IMR-90 (cell line): ENCODE data around the gene RBBP8NL. TPM values are rescaled to one million over a fixed set of nuclear protein-coding genes. Genes with fewer than 3 reads are reported as not detected.

Experiments used
- ATAC-seq: fragments of 200-7000 bp; cut with Tn5 transposase; 2 replicates; pipeline ENCODE4 v1.9.1; 2020; ENCODE audit warnings: low read depth, mild to moderate bottlenecking, moderate library complexity
- BruUV-seq: library from RNA; stranded (reverse); fragments of 400-500 nt; replicated peaks from 2 replicates; lab custom pipeline; 2021; lab: Mats Ljungman, UMichigan
- CTCF ChIA-PET: fragments of 300-600 bp; formaldehyde crosslinking; extraction: SDS; loops from one replicate; lab custom pipeline; 2021; ENCODE audit warnings: antibody characterized with exemption; lab: Yijun Ruan, JAX
- POLR2A ChIA-PET: fragments of 300-600 bp; sonication (Branson Sonifier 250); formaldehyde crosslinking; loops from one replicate; lab custom pipeline; 2022; ENCODE audit warnings: antibody characterized with exemption; ENCODE audit not compliant: unreplicated experiment; lab: Charles Lee
- DNase-seq: peaks from one replicate; pipeline ENCODE4 v3.0.0; 2013
- H2AFZ ChIP-seq: replicated peaks from 2 replicates; pipeline ENCODE3; 2013; ENCODE audit warnings: low read length, mild to moderate bottlenecking; ENCODE audit not compliant: poor library complexity
- H2AK5ac ChIP-seq: 2 replicates; pipeline ENCODE4 v1.6.1; 2013; ENCODE audit warnings: low read depth, low read length, inconsistent platforms
- H2AK9ac ChIP-seq: replicated peaks from 2 replicates; pipeline ENCODE3; 2013; ENCODE audit warnings: mild to moderate bottlenecking, low read depth, low read length, moderate library complexity; ENCODE audit not compliant: poor library complexity
- H2BK120ac ChIP-seq: 2 replicates; pipeline ENCODE4 v1.6.1; 2013; ENCODE audit warnings: low read depth, low read length, inconsistent platforms
- H2BK15ac ChIP-seq: 3 replicates; pipeline ENCODE4 v1.6.1; 2013; ENCODE audit warnings: low read depth, low read length, inconsistent platforms
- H2BK20ac ChIP-seq: 2 replicates; pipeline ENCODE4 v1.6.1; 2013; ENCODE audit warnings: low read depth, mild to moderate bottlenecking, inconsistent platforms, low read length, moderate library complexity
- H2BK5ac ChIP-seq: 2 replicates; pipeline ENCODE4 v1.6.1; 2013; ENCODE audit warnings: mild to moderate bottlenecking, low read depth, low read length, inconsistent platforms; ENCODE audit not compliant: poor library complexity, severe bottlenecking
- H3K14ac ChIP-seq: replicated peaks from 2 replicates; pipeline ENCODE4 v1.6.1; 2013; ENCODE audit warnings: low read depth, low read length, inconsistent platforms
- H3K18ac ChIP-seq: 2 replicates; pipeline ENCODE4 v1.6.1; 2013; ENCODE audit warnings: low read depth, low read length, control low read depth
- H3K23ac ChIP-seq: 2 replicates; pipeline ENCODE4 v1.6.1; 2013; ENCODE audit warnings: low read depth, low read length, inconsistent platforms
- H3K27ac ChIP-seq: 2 replicates; pipeline ENCODE4 v1.5.1; 2013; ENCODE audit warnings: mild to moderate bottlenecking, control low read depth, low read length; ENCODE audit not compliant: insufficient read depth
- H3K27me3 ChIP-seq: 2 replicates; pipeline ENCODE4 v1.6.1; 2013; ENCODE audit warnings: low read length; ENCODE audit not compliant: control insufficient read depth, insufficient read depth
- H3K36me3 ChIP-seq: 2 replicates; pipeline ENCODE4 v1.6.1; 2013; ENCODE audit warnings: low read length, mixed read lengths; ENCODE audit not compliant: control insufficient read depth, insufficient read depth
- H3K4ac ChIP-seq: 2 replicates; pipeline ENCODE4 v1.6.1; 2013; ENCODE audit warnings: low read depth, low read length, inconsistent platforms
- H3K4me1 ChIP-seq: 2 replicates; pipeline ENCODE4 v1.6.1; 2013; ENCODE audit warnings: low read length, mixed read lengths; ENCODE audit not compliant: control insufficient read depth, insufficient read depth
- H3K4me2 ChIP-seq: 2 replicates; pipeline ENCODE4 v1.6.1; 2013; ENCODE audit warnings: low read depth, mild to moderate bottlenecking, control low read depth, low read length, moderate library complexity
- H3K4me3 ChIP-seq: 2 replicates; pipeline ENCODE4 v1.5.1; 2013; ENCODE audit warnings: low read depth, mild to moderate bottlenecking, control low read depth, low read length, moderate library complexity; ENCODE audit not compliant: insufficient read depth
- H3K56ac ChIP-seq: 2 replicates; pipeline ENCODE4 v1.6.1; 2013; ENCODE audit warnings: low read length, inconsistent platforms; ENCODE audit not compliant: insufficient read depth; ENCODE audit errors: extremely low read depth
- H3K79me1 ChIP-seq, 2 experiments: 2 replicates each; pipeline ENCODE4 v1.6.1; 2013; ENCODE audit warnings: low read length in 2 of 2, inconsistent platforms in 1 of 2, low read depth in 1 of 2
- H3K9ac ChIP-seq: 2 replicates; pipeline ENCODE4 v1.6.1; 2013; ENCODE audit warnings: low read depth, low read length, control low read depth
- H3K9me1 ChIP-seq: 2 replicates; pipeline ENCODE4 v1.6.1; 2013; ENCODE audit warnings: low read length, inconsistent platforms; ENCODE audit not compliant: insufficient read depth
- H3K9me3 ChIP-seq: 2 replicates; pipeline ENCODE4 v1.6.1; 2013; ENCODE audit warnings: low read length; ENCODE audit not compliant: control insufficient read depth, insufficient read depth
- H4K20me1 ChIP-seq: 2 replicates; pipeline ENCODE4 v1.6.1; 2013; ENCODE audit warnings: low read length, inconsistent platforms; ENCODE audit not compliant: insufficient read depth
- H4K5ac ChIP-seq: 2 replicates; pipeline ENCODE4 v1.6.1; 2013; ENCODE audit warnings: mild to moderate bottlenecking, low read depth, low read length, control low read depth
- H4K8ac ChIP-seq, 2 experiments: 2 replicates each; pipeline ENCODE4 v1.6.1; 2013; ENCODE audit warnings: low read depth in 2 of 2, low read length in 2 of 2, control low read depth in 1 of 2, inconsistent platforms in 1 of 2
- H4K91ac ChIP-seq: 2 replicates; pipeline ENCODE4 v1.6.1; 2013; ENCODE audit warnings: low read depth, low read length, inconsistent platforms; ENCODE audit not compliant: insufficient read depth
- CEBPB ChIP-seq: IDR thresholded peaks from 2 replicates; pipeline ENCODE4 v1.6.1; 2012; ENCODE audit warnings: low read depth, low read length, improper control_type of control experiment
- MAFK ChIP-seq: IDR thresholded peaks from 2 replicates; pipeline ENCODE4 v1.6.1; 2012; ENCODE audit warnings: low read depth, low read length, improper control_type of control experiment
- RFX5 ChIP-seq: IDR thresholded peaks from 2 replicates; pipeline ENCODE4 v1.8.0; 2012; ENCODE audit warnings: low read depth, mild to moderate bottlenecking, low read length, moderate library complexity
- USF2 ChIP-seq: fragments of 150-350 bp; IDR thresholded peaks from 2 replicates; pipeline ENCODE4 v1.6.1; 2017; ENCODE audit warnings: mild to moderate bottlenecking, antibody characterized with exemption, low read length, low read depth
- WGBS, 2 experiments: methylation state at CpG; one replicate each; pipeline versions ENCODE4 v1.1.5 to v1.1.7; 2013; ENCODE audit warnings: missing lambda C conversion rate in 2 of 2; ENCODE audit not compliant: insufficient read length in 1 of 2; ENCODE audit errors: extremely low coverage in 2 of 2; 5-methylcytosine and 5-hydroxymethylcytosine counted together
- dilution Hi-C: fragments of 300-500 bp; cut with HindIII; formaldehyde crosslinking; loops from one replicate; pipeline ENCODE4 v1.14.3; 2018; ENCODE audit warnings: low sequenced_read_pairs; ENCODE audit not compliant: unreplicated experiment
- in situ Hi-C: fragments of 300-500 bp; cut with MboI; formaldehyde crosslinking; loops from 3 replicates; pipeline ENCODE4 v1.14.3; 2019; ENCODE audit warnings: low sequenced_read_pairs, inconsistent platforms, mixed read lengths
- intact Hi-C: fragments of 100-400 bp; cut with micrococcal nuclease; formaldehyde crosslinking; loops from 2 replicates; pipeline ENCODE4 v1.10.0; 2022
- polyA plus RNA-seq, 3 experiments: library from polyadenylated mRNA; depleted of rRNA; stranded (reverse); fragments of >200 nt; gene quantifications; 2 replicates each; pipeline ENCODE4 v1.2.3, GENCODE V29; 2012; ENCODE audit warnings: low replicate concordance in 1 of 3
- total RNA-seq: library from RNA; depleted of rRNA; stranded (reverse); fragments of >200 nt; gene quantifications from 2 replicates; pipeline ENCODE4 v1.2.3, GENCODE V29; 2012

The RBBP8NL gene
- total and polyA plus RNA-seq, 2 of the 4 experiments (the other 2 are of a cell fraction) = not detected

DNA sequence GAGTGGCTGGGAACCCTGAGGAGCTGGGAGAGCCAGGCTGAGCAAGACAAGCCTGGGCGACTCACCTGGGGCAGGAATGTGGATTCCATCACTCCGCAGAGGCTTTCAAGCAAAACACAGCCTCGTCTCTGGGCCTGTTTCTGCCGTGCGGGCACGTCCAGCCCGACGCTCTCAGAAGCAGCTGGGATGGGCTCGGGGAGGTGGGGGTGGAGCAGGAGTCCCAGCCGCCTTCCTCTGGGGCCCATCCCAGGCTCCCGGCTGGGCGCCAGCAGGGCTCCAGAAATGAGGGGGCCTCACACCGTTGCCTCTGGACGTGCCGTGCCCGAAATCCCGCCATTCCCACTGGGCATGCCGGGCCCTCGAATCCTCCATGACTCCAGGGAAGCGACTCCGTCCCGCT lies 49.1 kb downstream of the RBBP8NL start:
- BruUV-seq = no TSS peak
- peak overlapping the region; percentile 78 for H2AFZ ChIP-seq
- dilution Hi-C loops (loop anchor here (25.0 kb wide), 1 partner anchor 91 kb away; no protein-coding TSS in a partner anchor), intact Hi-C loops (no loop called here), in situ Hi-C loops (loop anchor here (25.0 kb wide), 1 partner anchor 366 kb away; no protein-coding TSS in a partner anchor)
- CTCF ChIA-PET = interaction anchor here (0.6 kb wide), 1 partner anchor 352 kb away, joined by 4 read pairs; no protein-coding TSS in a partner anchor
- peaks cover 30% of the 10 kb centered on the region for H3K4me1 ChIP-seq
- no peak overlapping the region for H3K4me3 ChIP-seq
- H4K5ac ChIP-seq = no peak overlapping the region
- peaks cover 5 to 30% of the 10 kb centered on the region in 2 experiments; a peak in 2 of 4 replicates for H3K79me1 ChIP-seq
- peak overlapping the region; percentile 55 for H2AK9ac ChIP-seq
- H3K18ac ChIP-seq = no peak overlapping the region
- H3K27ac ChIP-seq = no peak overlapping the region
- no peak overlapping the region for H3K56ac ChIP-seq
- peaks cover 6% of the 10 kb centered on the region for H3K36me3 ChIP-seq
- no peak overlapping the region for H3K14ac ChIP-seq
- H3K9me3 ChIP-seq = no peaks in the 10 kb centered on the region
- H4K8ac ChIP-seq = no peak overlapping the region
- no peak overlapping the region for H2BK120ac ChIP-seq
- no peaks in the 10 kb centered on the region for H3K27me3 ChIP-seq
- 0 out of 2 replicates have a peak overlapping the region, but pooled peaks have one; percentile 10 for H2BK20ac ChIP-seq
- peak overlapping the region; percentile 38 for H3K4ac ChIP-seq
- no peak overlapping the region for H2BK5ac ChIP-seq
- no peak overlapping the region for H2BK15ac ChIP-seq
- no peak overlapping the region for H3K4me2 ChIP-seq
- H4K91ac ChIP-seq = no peak overlapping the region
- 68% methylated on average over 14 of the region's 22 CpGs; no CpG with 5 or more reads in 1 of the 2 experiments for WGBS, 2 experiments
- H2AK5ac ChIP-seq = no peak overlapping the region
- no peak for ATAC-seq
- H4K20me1 ChIP-seq = peaks cover 13% of the 10 kb centered on the region
- no peak for TF ChIP-seq USF2
- TF ChIP-seq MAFK = no peak
- no peak for TF ChIP-seq RFX5
- TF ChIP-seq CEBPB = no peak
- H3K9me1 ChIP-seq = peaks cover 16% of the 10 kb centered on the region
- POLR2A ChIA-PET = no interaction called here
- DNase-seq = no peak
- H3K23ac ChIP-seq = no peak overlapping the region
- no peak overlapping the region for H3K9ac ChIP-seq
